Neural progenitor cell (in vitro differentiated cells): ENCODE results near the gene TSEN15. TPM values are rescaled to one million over a fixed set of nuclear protein-coding genes. Genes with fewer than 3 reads are reported as not detected.

Experiments used
- DNase-seq: peaks from one replicate; pipeline ENCODE4 v3.0.0-alpha.2; 2016; ENCODE audit warnings: low spot score
- H2AFZ ChIP-seq: fragments of 200-600 bp; sonication (generic); replicated peaks from 2 replicates; pipeline ENCODE4 v1.6.1; 2016; ENCODE audit warnings: antibody characterized with exemption
- H3F3A ChIP-seq: fragments of 200-600 bp; sonication (generic); 2 replicates; pipeline ENCODE4 v1.6.1; 2016; ENCODE audit warnings: antibody characterized with exemption, low read depth
- H3K27ac ChIP-seq: fragments of 200-600 bp; sonication (generic); 2 replicates; pipeline ENCODE4 v1.5.1; 2016; ENCODE audit warnings: mild to moderate bottlenecking
- H3K27me3 ChIP-seq: fragments of 200-600 bp; sonication (generic); 2 replicates; pipeline ENCODE4 v1.6.1; 2016; ENCODE audit warnings: mild to moderate bottlenecking, moderate library complexity
- H3K36me3 ChIP-seq: fragments of 200-600 bp; sonication (generic); 2 replicates; pipeline ENCODE4 v1.5.1; 2016
- H3K4me1 ChIP-seq: fragments of 200-600 bp; sonication (generic); 2 replicates; pipeline ENCODE4 v1.6.1; 2016; ENCODE audit warnings: mixed run types
- H3K4me2 ChIP-seq: fragments of 200-600 bp; sonication (generic); 2 replicates; pipeline ENCODE4 v1.6.1; 2016
- H3K4me3 ChIP-seq: fragments of 200-600 bp; sonication (generic); 2 replicates; pipeline ENCODE4 v1.5.1; 2016
- H3K79me2 ChIP-seq: fragments of 200-600 bp; sonication (generic); 2 replicates; pipeline ENCODE4 v1.6.1; 2016; ENCODE audit warnings: low read depth
- H3K9ac ChIP-seq: fragments of 200-600 bp; sonication (generic); 2 replicates; pipeline ENCODE4 v1.6.1; 2016
- H3K9me3 ChIP-seq: fragments of 200-600 bp; sonication (generic); 2 replicates; pipeline ENCODE4 v1.5.1; 2016; ENCODE audit warnings: low read depth
- H4K20me1 ChIP-seq: fragments of 200-600 bp; sonication (generic); 2 replicates; pipeline ENCODE4 v1.6.1; 2016; ENCODE audit warnings: low read depth
- H3K27ac Mint-ChIP-seq: 3 replicates; pipeline ENCODE4 v1.8.0; 2021; ENCODE audit warnings: mixed read lengths
- H3K27me3 Mint-ChIP-seq: 2 replicates; pipeline ENCODE4 v1.8.0; 2022; ENCODE audit warnings: low read depth, mild to moderate bottlenecking, inconsistent platforms, moderate library complexity, mixed read lengths; ENCODE audit not compliant: insufficient read depth
- H3K36me3 Mint-ChIP-seq: 3 replicates; pipeline ENCODE4 v1.8.0; 2021; ENCODE audit warnings: mixed read lengths
- H3K4me1 Mint-ChIP-seq: 3 replicates; pipeline ENCODE4 v1.8.0; 2021; ENCODE audit warnings: mixed read lengths
- H3K4me3 Mint-ChIP-seq: 3 replicates; pipeline ENCODE4 v1.8.0; 2021; ENCODE audit warnings: mild to moderate bottlenecking, moderate library complexity, mixed read lengths
- H3K9me3 Mint-ChIP-seq: 3 replicates; pipeline ENCODE4 v1.8.0; 2020; ENCODE audit warnings: mixed read lengths
- EZH2 ChIP-seq: fragments of 200-600 bp; sonication (generic); IDR thresholded peaks from 2 replicates; pipeline ENCODE4 v1.6.1; 2017; ENCODE audit warnings: antibody characterized with exemption, mild to moderate bottlenecking, moderate library complexity
- EZH2phosphoT487 ChIP-seq: fragments of 200-600 bp; sonication (generic); IDR thresholded peaks from 2 replicates; pipeline ENCODE4 v1.6.1; 2017; ENCODE audit warnings: antibody characterized with exemption
- total RNA-seq: library from RNA; depleted of rRNA; stranded (reverse); fragments of >200 nt; gene quantifications from 2 replicates; pipeline ENCODE4 v1.2.3, GENCODE V29; 2015; ENCODE audit warnings: low replicate concordance
- TF ChIP-seq, protein P1 (sequence below): fragments of 200-600 bp; sonication (generic); IDR thresholded peaks from 2 replicates; pipeline ENCODE4 v1.5.1; 2017; ENCODE audit warnings: antibody characterized with exemption, mild to moderate bottlenecking

The TSEN15 gene
- total RNA-seq, 1 donor from 2014 or later, result 72.3 TPM

DNA sequence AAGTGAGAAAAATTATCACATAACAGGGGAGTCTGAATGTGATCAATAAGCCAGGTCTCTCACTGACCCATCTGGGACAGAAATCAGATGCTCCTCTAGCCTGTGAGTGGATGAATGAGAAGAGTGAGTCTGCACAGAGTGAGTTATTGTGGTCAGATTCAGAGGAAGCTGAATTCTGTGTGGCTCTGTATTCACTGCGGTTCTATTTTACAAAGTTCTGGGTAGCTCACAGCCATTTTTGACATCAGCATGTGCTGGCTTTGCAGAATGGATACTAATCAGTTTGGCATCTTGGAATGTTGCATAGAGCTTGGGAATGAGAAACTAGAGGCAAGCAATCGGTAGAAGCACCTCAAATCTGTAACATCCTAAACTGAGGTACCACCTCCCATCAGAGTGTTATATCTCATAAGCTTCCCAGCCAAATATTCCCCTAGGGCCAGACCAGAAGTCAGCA is 17.8 kb upstream of the TSEN15 start:
- Histone ChIP-seq H3K27me3 (peaks cover 57% of the 10 kb centered on the region), H3K9ac (no peak overlapping the region), H3K27ac (no peak overlapping the region), H3K79me2 (no peaks in the 10 kb centered on the region), H3K4me1 (peaks cover 10% of the 10 kb centered on the region), H3K9me3 (no peaks in the 10 kb centered on the region), H3K4me3 (no peak overlapping the region), H2AFZ (no peak overlapping the region), H3K36me3 (no peaks in the 10 kb centered on the region), H3K4me2 (no peak overlapping the region), H4K20me1 (no peaks in the 10 kb centered on the region), H3F3A (peaks cover 24% of the 10 kb centered on the region)
- peaks cover 3% of the 10 kb centered on the region for H3K27me3 Mint-ChIP-seq
- no peak overlapping the region for H3K27ac Mint-ChIP-seq
- H3K9me3 Mint-ChIP-seq, result no peaks in the 10 kb centered on the region
- H3K36me3 Mint-ChIP-seq, result no peaks in the 10 kb centered on the region
- DNase-seq, result no peak
- no peak overlapping the region for H3K4me3 Mint-ChIP-seq
- TF ChIP-seq EZH2phosphoT487 (no peak), EZH2 (no peak)
- peaks cover 67% of the 10 kb centered on the region for H3K4me1 Mint-ChIP-seq

DNA sequence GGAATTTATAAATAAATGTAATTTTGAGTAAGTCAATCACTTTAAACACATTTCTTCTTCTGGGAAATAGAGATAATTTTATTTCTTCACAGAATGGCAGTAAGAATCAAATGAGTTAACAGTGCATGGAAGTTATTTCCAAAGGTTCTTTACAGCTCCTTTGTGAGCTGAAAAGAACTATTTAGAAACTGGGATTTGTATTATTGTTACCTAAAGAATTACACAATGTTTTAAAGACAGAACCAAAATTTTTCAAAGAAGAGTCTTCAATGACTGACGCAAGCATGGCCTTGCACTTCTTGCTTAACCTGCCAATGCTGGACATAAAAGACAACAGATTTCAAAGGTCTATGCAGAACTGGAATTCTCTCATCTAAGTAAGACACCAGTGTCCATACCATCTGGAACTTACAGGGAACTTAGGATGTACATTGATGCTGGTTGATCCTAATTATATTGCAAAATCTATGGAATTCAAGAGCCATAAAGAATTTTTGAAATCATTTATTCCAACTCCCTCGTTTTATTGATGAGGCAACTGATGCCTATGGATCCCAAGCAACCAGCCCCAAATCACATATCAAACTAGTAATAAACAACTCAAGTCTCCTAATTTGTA is 16.7 kb upstream of the TSEN15 start:
- Histone ChIP-seq H3K9me3 (no peaks in the 10 kb centered on the region), H4K20me1 (no peaks in the 10 kb centered on the region), H3K4me2 (no peak overlapping the region), H2AFZ (no peak overlapping the region), H3F3A (peaks cover 24% of the 10 kb centered on the region), H3K36me3 (no peaks in the 10 kb centered on the region), H3K27me3 (peaks cover 68% of the 10 kb centered on the region), H3K4me1 (peaks cover 10% of the 10 kb centered on the region), H3K27ac (no peak overlapping the region), H3K9ac (no peak overlapping the region), H3K79me2 (no peaks in the 10 kb centered on the region), H3K4me3 (no peak overlapping the region)
- no peaks in the 10 kb centered on the region for H3K9me3 Mint-ChIP-seq
- H3K36me3 Mint-ChIP-seq, result no peaks in the 10 kb centered on the region
- TF ChIP-seq, protein P1, sequence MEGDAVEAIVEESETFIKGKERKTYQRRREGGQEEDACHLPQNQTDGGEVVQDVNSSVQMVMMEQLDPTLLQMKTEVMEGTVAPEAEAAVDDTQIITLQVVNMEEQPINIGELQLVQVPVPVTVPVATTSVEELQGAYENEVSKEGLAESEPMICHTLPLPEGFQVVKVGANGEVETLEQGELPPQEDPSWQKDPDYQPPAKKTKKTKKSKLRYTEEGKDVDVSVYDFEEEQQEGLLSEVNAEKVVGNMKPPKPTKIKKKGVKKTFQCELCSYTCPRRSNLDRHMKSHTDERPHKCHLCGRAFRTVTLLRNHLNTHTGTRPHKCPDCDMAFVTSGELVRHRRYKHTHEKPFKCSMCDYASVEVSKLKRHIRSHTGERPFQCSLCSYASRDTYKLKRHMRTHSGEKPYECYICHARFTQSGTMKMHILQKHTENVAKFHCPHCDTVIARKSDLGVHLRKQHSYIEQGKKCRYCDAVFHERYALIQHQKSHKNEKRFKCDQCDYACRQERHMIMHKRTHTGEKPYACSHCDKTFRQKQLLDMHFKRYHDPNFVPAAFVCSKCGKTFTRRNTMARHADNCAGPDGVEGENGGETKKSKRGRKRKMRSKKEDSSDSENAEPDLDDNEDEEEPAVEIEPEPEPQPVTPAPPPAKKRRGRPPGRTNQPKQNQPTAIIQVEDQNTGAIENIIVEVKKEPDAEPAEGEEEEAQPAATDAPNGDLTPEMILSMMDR, result no peak
- TF ChIP-seq EZH2phosphoT487 (no peak), EZH2 (no peak)
- DNase-seq, result no peak
- peak overlapping the region; percentile 88 for H3K4me3 Mint-ChIP-seq
- H3K27ac Mint-ChIP-seq, result no peak overlapping the region
- peaks cover 3% of the 10 kb centered on the region for H3K27me3 Mint-ChIP-seq
- peaks cover 69% of the 10 kb centered on the region for H3K4me1 Mint-ChIP-seq

- Histone ChIP-seq H3K36me3 (no peaks in the 10 kb centered on the region), H3K9ac (no peak overlapping the region), H3K27me3 (peaks cover 73% of the 10 kb centered on the region), H3K9me3 (no peaks in the 10 kb centered on the region), H3K4me2 (peak overlapping the region; percentile 97), H3K4me1 (peaks cover 10% of the 10 kb centered on the region), H3K79me2 (no peaks in the 10 kb centered on the region), H3F3A (peaks cover 24% of the 10 kb centered on the region), H2AFZ (peak overlapping the region; percentile 99), H3K4me3 (peak overlapping the region; percentile 66), H4K20me1 (no peaks in the 10 kb centered on the region), H3K27ac (no peak overlapping the region)
- H3K9me3 Mint-ChIP-seq, result no peaks in the 10 kb centered on the region
- peak overlapping the region; percentile 88 for H3K4me3 Mint-ChIP-seq
- H3K27ac Mint-ChIP-seq, result peak overlapping the region; percentile 17
- TF ChIP-seq, protein P1, result no peak
- no peak for TF ChIP-seq EZH2
- no peak for TF ChIP-seq EZH2phosphoT487
- peaks cover 60% of the 10 kb centered on the region for H3K4me1 Mint-ChIP-seq
- no peaks in the 10 kb centered on the region for H3K36me3 Mint-ChIP-seq
- peaks cover 3% of the 10 kb centered on the region for H3K27me3 Mint-ChIP-seq
- DNase-seq, result no peak
These were observed 15.6 kb upstream of the TSEN15 start for GRCh38 chr1:184035719-184036516.
